HG03280 (cell line): Measurements from ENCODE around the gene TBX15.

Source experiments
- ATAC-seq: cut with Tn5 transposase; IDR thresholded peaks from one replicate; pipeline ENCODE4 v1.9.1; 2021; ENCODE audit warnings: mild to moderate bottlenecking, moderate library complexity; ENCODE audit not compliant: unreplicated experiment

Gene TBX15

DNA sequence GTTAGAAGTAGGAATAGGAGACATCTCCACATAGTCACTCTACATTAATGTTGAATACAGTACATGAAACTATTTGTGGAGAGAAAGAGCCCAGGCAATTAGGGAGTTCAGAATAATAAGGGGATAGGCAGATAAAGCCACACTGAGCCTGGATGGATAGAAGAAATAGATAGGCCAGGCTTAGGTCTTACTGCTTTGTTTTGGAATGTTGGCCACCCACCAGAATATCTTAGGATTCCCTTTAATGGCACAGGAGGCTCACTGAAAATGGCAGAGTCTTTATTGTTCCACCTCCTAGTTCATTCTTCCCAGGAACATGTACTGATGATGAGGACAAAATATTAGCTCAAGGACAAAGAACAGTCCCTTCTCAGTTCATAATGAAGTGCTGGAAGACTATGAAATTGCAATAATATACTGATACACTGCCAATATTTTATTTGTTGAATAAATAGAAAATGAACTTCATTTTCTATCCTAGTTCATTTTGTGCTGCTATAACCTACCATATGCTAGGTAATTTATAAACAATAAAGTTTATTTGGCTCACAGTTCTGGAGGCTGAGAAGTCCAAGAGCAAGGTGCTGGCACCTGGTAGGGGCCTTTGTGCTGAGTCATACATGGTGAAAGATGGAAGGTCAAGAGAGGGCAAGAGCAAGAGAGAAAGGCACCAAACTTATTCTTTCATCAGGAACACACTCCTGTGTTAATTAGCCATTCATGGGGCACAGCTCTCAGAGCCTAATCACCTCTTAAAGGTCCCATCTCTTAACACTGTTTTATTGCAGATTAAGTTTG is 87.3 kb downstream of the TBX15 start:
- no peak for ATAC-seq

DNA sequence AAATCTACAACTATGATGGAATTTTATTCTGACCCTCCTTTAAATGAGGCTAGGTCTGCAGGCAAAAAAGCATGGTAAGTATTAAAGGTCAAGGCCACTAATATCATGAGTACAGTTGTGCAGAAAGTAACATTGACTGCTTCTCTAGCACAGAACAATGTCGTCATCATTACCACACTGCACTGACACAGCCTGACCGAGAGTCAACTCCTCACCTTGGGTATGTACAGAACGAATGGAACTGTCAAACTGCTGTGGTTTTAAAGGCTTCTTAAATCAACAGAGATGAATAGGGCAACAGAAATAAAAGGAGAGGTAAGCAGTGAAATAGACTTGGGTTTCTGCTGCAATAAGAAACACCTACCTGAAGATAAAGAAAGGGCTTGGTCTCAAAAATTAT is 88.8 kb downstream of the TBX15 start:
- ATAC-seq: no peak

DNA sequence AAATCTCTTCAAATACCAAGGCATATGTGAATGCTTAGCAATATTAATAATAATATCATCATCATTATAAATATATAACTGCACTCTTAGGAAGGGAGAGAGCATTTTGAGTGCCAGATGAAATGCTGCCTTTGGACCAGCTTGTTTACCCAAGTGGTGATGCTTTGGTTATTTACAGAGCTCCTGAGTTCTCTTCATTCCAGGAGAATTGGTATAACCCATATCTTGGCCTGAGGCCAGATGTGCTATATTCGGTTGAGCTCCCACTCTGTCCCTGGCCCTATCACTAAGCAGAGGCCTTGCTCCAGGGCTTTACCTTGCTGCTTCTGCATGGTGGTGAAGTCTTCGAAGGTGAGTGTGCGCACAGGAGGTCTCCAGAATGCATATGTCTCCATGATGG is 89.4 kb downstream of the TBX15 start:
- no peak for ATAC-seq

DNA sequence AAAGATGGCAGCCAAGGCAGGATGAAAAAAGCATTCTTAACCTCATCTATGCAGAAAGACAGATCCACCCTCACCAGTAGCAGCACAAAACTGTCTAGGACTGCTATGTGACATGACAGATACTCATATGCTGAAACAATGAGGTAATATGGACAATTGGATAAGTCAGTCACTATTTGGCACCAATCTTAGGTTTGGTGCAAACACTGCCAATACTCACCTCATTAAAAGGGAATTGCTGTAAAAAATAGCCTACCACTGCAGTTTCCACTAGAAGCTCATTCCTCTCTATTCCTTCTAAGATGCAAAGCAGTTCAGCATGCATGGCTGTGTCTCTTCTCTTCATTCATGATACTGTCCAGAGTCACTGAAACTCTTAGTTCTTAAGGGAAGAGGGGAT is 91.7 kb downstream of the TBX15 start:
- no peak for ATAC-seq

DNA sequence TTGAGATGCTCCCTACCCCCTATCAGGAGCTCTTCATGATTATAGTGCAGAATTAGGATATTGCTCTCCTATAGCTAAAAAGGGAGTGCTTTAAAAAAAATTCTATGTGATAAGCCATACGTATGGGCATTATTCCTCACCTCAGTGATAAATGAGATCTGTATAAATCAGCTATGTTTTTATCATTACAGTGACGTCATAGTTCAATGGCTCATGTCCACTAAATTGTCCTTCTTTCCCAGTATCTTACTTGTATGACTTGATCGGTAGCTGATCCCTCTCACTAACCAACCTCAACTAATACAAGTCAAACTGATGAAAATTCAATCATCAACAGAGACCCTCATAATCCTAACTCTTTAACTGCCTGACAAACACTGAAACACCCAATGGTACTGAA is 93.3 kb downstream of the TBX15 start:
- no peak for ATAC-seq

DNA sequence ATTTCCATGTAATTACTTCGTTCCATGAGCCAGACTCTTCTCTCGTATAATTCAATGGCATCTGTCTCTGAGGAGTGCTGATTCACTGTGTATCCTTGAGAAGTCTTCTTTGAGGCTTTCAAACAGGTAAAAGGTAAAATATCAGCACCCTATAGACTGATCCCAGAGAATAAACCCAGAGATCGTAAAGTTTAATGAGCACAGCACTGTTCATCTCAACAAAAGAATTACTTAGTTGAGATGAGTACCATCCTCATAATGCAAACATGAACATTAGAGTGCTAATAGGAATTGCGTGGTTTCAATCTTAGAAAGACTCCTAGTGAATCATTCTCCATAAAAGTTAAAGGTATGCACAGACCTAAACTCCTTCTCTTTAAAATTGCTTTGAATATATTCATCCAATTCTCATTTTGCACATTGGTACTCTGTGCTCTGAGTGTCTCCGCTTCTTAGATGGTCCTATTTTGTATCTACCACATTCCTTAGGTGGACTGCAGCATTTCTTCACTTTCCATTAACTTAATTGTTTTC is 97.2 kb downstream of the TBX15 start:
- ATAC-seq: no peak

DNA sequence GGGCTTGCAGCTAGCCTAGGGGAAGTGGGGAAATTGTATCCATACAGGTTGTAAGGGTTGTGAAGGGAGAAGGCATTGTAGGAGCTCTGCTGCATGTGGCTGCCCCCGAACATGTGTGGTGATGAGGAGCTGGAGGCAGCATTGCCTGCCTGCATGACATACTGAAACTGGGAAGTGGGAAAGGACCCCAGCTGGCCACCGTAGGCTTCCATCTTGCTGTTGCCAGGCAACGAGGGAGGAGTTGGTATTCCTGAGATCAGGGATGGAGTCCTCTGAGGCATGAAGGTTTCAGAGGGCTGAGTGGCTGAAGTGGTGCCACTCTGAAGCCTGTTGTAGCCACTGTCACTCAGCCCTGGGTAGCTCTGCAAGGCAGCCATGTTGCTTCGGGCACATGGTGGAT is 103.2 kb downstream of the TBX15 start:
- ATAC-seq: no peak

DNA sequence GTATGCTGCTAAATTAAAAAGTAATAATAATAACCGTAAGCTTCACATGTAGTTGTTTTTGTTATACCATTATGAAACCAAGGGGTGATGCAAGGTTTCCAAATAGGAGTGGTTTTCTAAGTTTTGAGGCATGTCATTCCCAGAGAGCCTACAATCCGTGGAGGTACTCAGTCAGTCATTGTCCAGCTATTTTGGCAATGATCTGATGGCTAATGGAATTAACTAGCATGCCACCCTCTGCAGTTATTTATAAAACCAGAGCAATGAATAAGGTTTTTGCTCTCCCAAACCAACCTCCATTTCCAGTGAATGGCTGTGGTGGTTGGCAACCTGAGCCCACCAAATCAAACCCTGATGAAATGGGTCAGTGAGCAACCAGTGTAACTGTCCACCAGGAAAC is 106.4 kb downstream of the TBX15 start:
- ATAC-seq: no peak

DNA sequence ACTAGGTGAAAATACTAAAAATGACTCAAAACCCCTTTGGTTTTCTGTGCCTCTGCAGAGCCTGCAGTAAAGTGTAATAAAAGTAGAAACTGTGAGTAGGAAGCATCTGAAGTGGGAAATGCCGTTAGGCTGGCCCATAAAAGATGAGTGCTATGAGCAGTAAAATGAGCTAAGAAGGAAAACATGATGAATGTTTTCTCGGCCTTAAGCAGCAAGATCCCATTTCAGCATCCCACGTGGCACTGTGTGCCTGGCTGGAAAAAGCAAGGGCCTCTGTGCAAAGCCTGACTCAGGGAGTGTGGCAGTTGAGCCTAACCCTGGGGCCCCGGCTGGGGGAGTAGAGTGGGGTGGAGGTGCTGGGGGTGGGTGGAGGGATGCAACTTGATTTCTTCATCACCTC is 109.5 kb downstream of the TBX15 start:
- no peak for ATAC-seq

DNA sequence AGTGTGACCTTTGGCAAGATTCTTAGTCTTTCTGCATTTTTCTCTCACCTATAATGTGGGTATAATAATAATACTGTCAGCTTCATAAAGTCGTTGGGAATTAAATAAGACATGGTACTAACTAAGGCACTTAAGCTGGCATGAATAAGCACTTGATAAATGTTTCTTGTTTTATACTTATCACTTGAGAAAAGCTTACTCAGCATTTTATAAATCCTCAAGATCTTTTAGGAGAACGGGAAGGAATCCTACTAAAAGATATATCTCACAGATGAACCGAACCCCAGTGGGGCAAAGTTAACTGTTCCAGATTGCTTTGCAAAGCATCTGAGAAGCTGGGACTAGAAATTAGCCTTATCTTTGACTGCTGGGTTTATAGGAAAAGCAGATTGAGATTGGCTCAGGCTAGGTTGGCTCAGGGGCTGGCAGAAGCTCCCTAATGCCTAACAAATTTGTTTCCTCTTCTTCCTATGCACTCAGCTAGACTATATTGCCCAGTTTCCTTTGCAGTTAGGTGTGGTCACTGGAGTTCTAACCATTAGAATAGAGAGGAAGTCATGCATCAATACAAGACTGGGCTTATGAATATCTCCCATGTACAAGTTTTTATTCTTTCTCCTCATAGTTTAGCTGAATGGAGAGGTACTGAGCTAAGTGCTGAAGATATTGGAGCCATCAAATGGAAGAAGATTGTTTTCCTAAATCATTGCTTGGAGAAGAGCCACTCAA is 110.3 kb downstream of the TBX15 start:
- no peak for ATAC-seq

DNA sequence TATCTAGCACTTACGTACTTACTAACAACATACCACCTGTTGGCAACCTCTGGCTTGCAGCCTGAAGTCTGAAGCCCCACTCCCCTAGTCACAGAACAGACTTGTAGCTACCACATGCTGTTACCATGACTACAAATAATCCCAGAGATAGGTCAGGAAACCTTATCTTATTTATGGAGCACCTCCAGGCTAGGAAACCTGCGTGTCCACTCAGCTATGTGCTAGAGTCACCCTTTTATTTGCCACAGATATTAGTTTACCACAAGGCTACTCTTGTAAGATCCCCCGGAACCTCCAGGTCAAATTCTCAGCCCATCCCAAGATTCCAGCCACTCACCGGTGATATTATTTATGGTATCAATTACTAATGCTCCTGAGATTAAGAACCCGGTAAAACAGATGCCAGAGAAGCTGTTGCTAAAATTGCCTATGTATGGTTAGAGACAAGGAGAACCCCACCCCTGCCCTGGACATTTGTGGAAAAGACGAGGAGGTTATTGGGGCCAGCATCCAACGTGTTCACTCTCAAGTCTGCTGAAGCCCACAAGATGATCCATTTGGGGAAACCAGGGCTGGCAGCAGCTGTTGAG is 116.5 kb downstream of the TBX15 start:
- ATAC-seq: no peak

DNA sequence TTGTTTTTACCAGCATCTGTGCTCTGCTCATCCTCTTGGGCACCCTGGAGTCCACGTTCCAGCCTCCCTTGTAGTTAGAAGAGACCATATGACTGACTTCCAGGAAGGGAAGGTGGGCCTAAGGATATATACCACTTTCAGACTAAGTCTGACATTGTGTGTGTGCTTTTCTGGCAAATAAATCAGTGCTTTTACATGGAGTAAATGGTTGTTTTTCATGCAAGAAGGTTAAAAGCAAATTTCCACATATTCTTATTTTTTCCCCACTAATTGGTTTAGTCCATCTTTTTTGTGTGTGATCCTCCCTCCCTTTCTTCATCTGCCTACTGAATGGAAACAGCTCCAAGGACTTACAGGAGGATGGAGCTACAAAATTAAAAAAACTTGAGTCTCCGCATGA is 119.8 kb downstream of the TBX15 start:
- no peak for ATAC-seq

DNA sequence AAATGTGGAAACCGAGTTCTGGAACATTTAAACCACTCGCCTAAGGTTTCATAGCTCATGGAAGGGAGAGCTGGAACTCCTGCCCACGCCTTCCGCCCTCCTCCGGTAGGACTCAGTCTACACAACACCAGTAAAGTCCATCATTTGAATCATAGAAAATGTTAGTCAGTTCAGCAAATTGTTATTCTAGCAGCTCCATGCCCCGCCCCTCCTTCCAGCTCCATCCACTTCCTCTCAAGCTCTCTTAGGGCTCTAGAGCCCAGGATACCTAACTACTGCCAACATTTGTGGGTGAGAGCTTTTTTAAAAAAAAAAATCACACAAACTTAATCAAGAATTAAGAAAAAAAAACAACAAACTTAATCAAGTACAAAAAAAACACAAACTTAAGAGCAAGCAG is 121.8 kb downstream of the TBX15 start:
- ATAC-seq: no peak

DNA sequence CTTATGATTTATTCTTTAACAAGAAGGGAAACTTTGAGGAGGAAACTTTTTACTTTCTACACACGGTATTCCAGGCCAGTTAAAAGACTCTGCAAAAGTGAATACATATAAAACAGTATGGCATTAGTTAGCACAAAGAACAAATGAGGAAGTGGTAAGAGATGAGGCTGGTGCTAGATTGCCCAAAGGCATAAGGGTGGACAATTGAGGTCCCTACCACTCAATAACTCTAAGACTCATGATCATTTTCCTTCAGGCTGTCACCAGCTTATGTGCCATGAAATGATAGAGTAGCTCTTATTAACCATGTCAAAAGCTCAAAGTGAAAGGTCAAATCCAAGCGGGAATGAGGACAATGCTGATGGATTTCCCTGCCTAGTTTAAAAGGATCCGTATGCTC is 124.5 kb downstream of the TBX15 start:
- no peak for ATAC-seq

DNA sequence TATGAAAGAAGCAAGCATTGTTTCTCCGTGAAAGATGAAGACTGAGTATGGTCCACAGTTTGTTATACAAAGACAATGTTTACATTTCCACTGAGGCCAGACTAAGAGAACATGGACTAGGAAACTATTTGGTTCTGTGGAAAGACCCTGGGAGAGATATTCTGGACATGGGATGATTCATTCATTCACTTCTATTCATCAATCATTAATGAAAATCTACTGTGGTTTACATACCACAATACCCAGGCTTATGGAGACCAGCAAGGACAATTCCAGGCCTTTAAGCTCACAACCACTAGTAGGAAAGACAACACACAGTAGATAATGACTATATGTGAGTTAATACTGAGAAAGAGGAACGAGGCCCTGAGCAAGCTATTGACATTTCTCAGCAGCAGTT is 125.4 kb downstream of the TBX15 start:
- ATAC-seq: no peak

DNA sequence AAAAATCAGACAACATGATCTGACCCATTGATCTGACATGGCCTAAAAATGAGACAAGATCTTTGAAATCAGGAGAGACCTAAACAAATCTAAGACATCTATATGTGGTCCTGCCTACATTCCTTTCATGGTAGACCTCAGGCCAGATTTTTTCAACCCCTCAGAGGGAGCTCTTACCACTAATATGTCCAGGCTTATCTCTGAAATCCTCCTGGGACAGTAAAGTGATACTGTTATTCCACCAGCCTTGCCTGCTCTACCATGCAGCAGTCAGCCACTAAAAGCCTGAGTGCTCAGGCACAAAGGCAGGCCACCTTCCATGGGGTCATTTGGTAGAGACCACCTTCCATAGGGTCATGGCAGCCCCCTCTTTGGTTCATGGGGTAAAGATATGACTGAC is 126.9 kb downstream of the TBX15 start:
- no peak for ATAC-seq

DNA sequence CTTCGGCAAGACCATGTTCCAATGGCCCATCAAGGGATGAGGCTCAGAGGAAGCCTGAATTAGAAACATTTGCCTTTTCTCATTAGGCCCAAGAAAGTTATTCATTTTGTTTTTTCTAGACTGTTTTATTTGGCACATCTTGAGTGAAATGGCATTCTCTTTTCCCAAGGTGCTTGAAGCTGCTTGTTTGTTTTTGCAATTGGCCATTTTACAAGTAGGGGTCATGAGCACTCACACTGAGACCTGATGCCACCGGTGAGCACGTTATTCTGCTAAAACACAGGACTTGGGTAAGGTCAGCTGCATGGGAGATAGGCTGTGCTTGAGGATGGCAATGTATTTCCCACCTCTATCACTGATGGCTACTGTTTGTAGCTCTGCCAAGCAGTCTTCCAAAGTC is 128.1 kb downstream of the TBX15 start:
- no peak for ATAC-seq

DNA sequence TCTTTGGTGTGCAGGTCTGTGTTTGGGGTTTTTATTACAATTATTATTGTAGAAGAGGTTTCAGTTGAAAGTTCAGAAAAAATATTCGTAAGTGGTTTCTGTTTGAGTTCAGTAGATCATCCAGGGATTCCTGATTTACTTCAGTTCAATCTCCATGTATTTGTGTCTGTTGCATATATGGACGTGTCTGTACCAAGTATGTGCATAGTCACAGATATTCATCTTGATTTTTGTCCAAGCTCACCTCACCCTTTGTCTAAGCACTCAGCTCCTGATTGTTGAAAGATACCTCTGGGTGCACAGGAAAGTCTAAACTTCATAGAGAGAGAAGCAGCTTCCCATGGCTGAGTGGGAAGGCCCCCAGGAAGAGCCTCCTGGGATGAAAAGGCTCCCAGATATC is 141.7 kb downstream of the TBX15 start:
- no peak for ATAC-seq

DNA sequence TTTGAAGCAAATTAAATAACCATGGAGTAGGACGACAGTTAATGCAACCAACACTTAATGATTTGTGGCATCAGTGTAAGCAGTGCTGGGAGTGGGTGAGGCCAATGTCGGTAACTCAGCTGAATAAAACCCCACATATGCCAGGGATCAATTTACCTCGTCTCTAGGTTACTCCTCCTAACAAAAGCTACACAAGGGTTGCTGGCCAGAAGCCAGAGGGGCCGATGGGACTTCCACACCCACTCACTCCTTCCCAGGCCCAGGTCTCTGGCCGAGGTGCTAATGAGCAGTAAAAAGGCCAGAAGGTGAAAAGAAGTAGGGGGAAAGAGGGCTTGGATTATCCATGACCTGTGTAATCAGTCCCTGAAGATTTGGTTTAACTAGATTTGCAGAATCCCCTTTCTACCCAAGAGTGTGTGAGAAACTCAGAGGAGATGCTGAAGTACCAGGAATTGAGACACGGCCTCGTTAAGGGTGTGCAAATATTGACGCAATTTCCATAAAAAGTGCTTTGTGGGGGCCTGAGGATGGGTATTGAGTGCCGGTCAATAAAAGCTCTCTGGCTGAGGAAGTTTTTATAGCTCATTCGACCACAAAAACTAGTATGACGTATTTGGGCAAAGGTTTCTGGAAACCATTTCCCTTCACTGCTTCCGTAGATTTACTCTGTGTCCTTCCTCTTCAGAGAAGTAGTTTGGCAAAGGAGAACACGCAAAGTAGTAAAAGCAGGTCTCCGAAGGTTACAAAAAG is 145.5 kb downstream of the TBX15 start:
- ATAC-seq: no peak

DNA sequence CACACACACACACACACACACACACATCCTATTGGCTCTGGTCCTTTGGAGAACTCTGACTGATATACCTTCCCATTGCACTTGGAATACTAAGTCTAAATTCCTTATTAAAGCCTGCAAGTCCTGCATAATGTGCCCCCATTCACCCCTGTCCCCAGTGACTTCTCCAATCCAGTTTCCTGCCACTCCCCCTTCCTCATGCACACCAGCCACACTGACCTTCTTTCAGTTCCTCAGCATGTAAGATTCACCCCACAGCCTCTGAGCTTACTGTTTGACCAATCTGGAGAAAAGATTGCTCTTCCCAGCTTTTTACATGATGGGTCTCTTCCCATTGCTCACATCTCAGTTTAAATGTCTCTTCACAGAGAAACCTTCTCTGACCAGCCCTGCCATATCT is 146.6 kb downstream of the TBX15 start:
- no peak for ATAC-seq
